ENCODE measurements around the gene SLC25A21.

The SLC25A21 gene

GRCh38 chr14:36857842-36858445 is 314.5 kb downstream of the SLC25A21 start:
- no peak for DNase-seq

DNA sequence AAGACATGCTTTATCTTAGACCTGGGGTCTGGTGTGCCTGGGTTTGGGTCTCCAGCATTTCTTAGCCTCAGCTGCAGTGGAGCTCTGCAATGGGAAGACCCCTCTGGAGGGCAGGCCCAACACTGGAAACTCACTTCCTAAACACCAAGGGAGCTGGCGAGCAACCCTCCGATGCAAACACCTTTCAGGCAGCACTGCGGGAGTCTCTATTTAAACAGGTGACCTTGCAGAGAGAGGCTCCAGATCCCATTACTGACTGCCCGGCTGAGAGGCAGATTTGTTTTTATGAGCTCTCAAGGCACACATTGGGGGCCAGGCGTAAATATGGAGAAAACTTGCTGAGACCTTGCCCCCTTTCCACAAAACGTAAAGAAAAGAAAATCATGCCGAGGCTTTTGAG is 315.3 kb downstream of the SLC25A21 start:
- DNase-seq, result no peak

DNA sequence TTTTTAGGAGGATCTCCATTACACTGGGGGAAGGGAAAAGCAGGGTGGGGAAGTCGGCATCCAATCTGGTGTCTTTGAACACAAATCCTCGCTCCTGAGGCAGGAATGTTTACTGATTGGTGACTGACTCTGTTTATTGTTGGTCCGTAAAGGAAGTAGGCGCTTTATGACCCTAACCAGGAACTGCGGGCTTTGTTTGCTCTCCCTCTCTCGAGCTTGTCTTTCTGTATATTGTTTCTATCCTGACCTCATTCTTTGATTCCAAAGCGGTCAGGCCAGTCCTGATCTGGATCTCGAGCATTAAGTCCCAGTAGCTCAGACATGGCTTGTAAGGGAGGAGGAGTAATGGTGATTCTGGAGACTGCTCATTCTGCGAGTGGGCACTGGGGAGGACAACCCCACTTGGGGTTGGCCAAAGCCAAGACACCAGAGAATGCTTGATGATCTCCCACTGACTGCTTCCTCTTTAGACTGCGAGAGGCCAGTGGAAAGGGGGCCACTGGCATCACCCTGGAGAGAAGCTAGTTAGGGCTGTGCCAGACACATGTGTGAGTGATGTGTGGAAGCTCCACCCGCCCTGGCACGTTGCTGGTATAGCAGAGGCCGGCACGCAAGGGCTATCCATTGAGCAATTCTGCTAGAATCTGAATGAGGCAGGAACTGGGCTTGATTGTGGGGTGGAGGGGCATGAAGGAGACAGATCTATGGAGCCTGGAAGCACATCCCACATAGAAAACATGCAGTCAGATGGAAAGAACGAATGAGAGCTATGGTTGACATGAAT is 316.1 kb downstream of the SLC25A21 start:
- no peak for DNase-seq

- DNase-seq, result no peak
Measured at GRCh38 chr14:36855396-36855795, 317.0 kb downstream of the SLC25A21 start.

- no peak for DNase-seq
Measured at GRCh38 chr14:36852981-36853691, 319.3 kb downstream of the SLC25A21 start.

DNA sequence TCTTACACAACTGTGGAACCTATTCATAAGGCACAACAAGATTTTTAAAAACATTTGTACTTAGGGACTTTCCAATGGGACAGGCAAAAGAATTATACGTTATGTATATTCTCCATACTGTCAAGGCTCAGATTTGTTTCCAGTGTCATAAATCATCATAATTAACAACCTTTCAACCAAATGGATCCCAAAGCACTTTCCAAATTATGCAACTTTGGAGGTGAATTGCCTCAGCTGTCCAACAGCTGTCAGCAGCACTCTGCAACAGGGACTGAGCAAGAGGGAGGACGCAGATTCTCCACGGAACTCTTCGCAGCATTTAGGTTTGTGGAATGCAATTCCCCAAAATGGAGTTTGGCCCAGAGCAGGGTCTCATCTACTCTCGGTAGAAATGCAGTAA is 324.2 kb downstream of the SLC25A21 start:
- no peak for DNase-seq

DNA sequence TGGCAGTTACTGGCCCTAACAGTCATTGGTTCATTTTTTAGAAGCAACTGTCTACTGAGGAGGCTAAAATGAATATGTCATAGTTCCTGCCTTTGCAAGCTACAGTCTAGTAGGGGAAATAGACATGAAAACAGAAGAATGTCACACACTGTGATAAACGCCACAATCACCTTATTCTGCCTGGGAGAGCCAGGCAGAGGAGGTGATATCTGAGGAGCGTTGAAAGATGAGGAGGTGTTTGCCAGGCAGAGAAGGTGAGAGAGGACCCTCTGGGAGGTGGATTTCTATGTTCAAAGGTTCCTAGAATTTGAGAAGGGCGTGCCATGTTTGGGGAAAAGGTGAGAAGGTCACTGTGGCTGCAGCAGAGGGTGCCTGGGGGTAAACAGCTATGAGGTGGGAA is 325.0 kb downstream of the SLC25A21 start:
- no peak for DNase-seq

- DNase-seq, result no peak
Measured at GRCh38 chr14:36845356-36846012, 326.9 kb downstream of the SLC25A21 start.

GRCh38 chr14:36844443-36845195 is 327.8 kb downstream of the SLC25A21 start:
- DNase-seq, result no peak

- no peak for DNase-seq
Measured at GRCh38 chr14:36843410-36843809, 329.0 kb downstream of the SLC25A21 start.

GRCh38 chr14:36835128-36835527 is 337.3 kb downstream of the SLC25A21 start:
- DNase-seq, result no peak

- no peak for DNase-seq
Measured at GRCh38 chr14:36834293-36834692, 338.1 kb downstream of the SLC25A21 start.

DNA sequence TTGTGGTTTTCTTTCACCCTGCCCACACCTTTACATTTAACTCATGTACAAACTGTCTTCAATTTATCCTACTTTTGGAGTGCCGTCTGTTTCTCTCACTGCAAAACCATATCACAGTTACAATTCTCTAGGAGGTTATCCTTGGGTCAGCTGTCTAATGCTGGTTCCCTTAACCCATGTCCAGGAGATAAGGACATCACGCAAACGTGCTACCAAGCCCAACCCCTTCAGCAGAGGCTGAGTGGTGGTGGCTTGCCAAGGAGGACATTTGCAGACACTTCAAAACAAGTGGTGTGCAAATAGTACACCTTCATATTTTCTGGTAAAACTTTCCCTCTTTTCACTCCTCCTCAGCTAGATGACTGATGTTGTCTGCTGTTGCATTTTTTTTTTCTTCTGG is 342.9 kb downstream of the SLC25A21 start:
- DNase-seq, result no peak

- no peak for DNase-seq
Measured at GRCh38 chr14:36827861-36828260, 344.5 kb downstream of the SLC25A21 start.

DNA sequence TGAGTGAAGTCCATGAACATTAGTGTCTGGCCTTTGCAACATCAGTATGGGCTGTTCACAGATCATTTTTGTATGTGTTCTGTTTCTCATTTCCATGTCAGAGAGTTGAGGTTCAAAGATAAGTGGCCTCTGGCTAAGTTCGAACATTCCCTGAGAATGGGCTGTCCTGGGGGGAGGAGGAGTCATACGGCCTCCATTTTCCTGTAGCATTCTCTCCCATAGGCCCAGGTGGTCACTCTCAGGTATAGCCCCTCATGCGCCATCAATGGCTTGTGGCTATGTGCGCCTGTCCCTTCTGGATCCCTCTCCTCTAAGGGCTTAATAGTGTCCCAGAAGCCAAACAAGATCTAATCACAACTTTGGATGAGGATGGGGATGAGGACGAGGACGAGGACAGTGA is 345.8 kb downstream of the SLC25A21 start:
- DNase-seq, result no peak

- no peak for DNase-seq
Measured at GRCh38 chr14:36824854-36825253, 347.6 kb downstream of the SLC25A21 start.

- DNase-seq, result no peak
Measured at GRCh38 chr14:36823651-36824050, 348.8 kb downstream of the SLC25A21 start.

DNA sequence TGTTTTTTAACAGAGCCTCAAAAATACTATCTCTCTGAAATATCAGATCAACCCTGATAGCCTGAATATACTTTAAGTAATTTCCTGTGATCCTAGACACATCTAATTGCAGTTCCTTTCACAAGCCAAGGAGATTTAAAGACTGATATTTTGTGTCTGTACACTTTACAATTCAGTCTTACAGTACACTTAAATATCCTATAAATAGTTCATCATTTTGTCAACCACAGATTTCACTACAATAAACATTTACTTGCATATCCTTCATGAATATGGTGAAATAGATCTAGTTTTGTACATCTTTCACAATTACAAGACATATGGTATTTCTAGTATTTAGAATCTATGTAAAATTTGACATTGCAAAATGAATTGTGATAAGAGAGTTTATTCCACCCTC is 349.7 kb downstream of the SLC25A21 start:
- DNase-seq, result no peak

DNA sequence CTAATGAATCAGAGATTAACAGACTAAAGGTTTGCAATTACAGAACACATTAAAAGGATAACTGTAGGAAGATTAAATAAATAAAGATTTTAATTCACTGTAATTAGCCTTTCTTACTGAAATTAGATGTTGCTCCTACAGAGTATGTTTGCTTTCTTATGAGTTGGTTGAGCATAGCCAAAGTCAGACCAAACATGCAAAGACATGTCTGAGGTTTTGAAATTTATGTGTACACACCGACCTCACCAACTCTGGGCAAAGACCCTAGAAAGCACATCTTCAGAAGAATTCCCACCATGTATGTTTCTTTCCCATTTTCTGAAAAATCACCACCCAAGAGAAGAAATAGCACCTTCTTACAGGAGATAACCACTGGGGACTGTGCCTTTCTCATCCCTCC is 351.5 kb downstream of the SLC25A21 start:
- no peak for DNase-seq

DNA sequence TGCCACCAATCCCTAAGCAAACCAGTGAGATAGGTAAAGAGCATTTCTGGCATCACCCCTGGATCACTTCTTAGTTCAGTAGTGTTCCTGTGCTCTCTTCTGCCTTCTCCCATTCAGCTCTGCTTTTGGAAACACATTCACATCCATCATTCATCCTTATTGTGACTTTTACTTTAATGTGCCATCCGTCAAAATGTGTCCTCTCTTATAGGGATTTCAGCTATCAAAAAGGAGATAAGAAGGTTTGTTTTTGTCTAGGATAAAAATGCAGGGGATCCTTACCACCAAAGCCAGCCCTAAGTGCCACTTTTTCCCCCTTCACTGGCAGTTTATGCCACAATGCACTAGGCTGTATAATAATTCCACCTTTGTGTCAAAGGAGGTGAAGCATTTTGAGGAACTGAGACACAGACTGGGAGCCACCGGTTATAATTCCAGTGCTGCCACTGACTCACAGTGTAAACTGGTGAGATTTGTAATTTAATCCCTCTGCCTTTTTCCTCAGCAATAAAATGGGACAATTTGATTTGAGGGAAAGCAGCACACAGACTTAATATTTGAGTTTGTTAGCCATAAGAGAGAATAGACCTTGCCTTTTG is 352.2 kb downstream of the SLC25A21 start:
- no peak for DNase-seq

DNA sequence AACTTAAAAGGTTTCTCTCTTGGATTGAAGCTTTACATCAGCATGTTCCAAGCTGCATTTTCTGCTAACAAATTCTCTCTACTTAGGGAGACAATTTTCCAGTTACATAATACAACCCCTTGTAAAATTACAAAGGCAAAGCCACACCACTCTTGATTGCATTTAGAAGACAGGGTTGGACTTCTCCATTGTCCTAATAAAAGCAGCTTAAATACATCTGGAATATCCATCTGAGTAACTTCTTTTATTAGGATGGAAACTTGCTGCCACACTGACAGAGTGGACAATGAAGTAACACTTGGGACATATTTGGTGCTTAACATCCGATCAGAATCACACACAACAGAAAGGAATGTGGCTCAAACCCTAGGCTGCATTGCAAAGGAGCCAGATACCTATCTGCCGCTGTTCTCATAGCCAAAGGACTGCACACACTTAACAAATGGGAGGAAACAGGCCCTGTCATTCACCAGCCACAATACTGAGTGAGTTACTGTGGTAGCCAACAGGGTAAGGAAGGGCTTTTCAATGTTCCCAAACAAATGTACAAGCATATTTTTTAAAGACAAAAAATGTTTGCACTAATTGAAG is 353.5 kb downstream of the SLC25A21 start:
- no peak for DNase-seq

GRCh38 chr14:36818246-36818645 is 354.2 kb downstream of the SLC25A21 start:
- no peak for DNase-seq

Data from C1 segment of cervical spinal cord (tissue), 14 donors.